ENCODE data around the gene COL19A1. TPM values are rescaled to one million over a fixed set of nuclear protein-coding genes. Genes with fewer than 3 reads are reported as not detected.
"Not testable (repeated sequence)": the region's sequence is repeated elsewhere in the genome, so short reads cannot be mapped to it uniquely, and the experiment has no call there.

COL19A1 gene
- polyA plus RNA-seq, 5 donors: 0.37 to 0.85 (median 0.60) TPM

GRCh38 chr6:69866770-69867638 is 648 bp downstream of the COL19A1 start:
- DNase-seq: peak; percentile 65 to 73

GRCh38 chr6:69867639-69867976 is 1.3 kb downstream of the COL19A1 start:
- no peak for DNase-seq

- no peak for DNase-seq
These were observed 2.0 kb downstream of the COL19A1 start for GRCh38 chr6:69868252-69868804.

- DNase-seq: no peak
These were observed 2.6 kb downstream of the COL19A1 start for GRCh38 chr6:69868961-69869360.

- DNase-seq: no peak
These were observed 4.8 kb downstream of the COL19A1 start for GRCh38 chr6:69871107-69871506.

GRCh38 chr6:69873291-69873690 is 6.9 kb downstream of the COL19A1 start:
- no peak for DNase-seq

- DNase-seq: no peak
These were observed 9.4 kb downstream of the COL19A1 start for GRCh38 chr6:69875715-69876114.

- DNase-seq: no peak
These were observed 12.4 kb downstream of the COL19A1 start for GRCh38 chr6:69878795-69879194.

GRCh38 chr6:69880601-69881000 is 14.2 kb downstream of the COL19A1 start:
- peak in 1 of 2 donors; percentile 34 for DNase-seq

GRCh38 chr6:69881322-69882151 is 15.2 kb downstream of the COL19A1 start:
- DNase-seq: no peak

- no peak for DNase-seq
These were observed 17.2 kb downstream of the COL19A1 start for GRCh38 chr6:69883551-69883950.

- DNase-seq: no peak
These were observed 17.9 kb downstream of the COL19A1 start for GRCh38 chr6:69884231-69884630.

- DNase-seq: no peak
These were observed 20.7 kb downstream of the COL19A1 start for GRCh38 chr6:69887026-69887425.

GRCh38 chr6:69887714-69888345 is 21.5 kb downstream of the COL19A1 start:
- DNase-seq: no peak

- DNase-seq: no peak
These were observed 22.3 kb downstream of the COL19A1 start for GRCh38 chr6:69888482-69889233.

GRCh38 chr6:69889234-69889974 is 23.0 kb downstream of the COL19A1 start:
- not testable (repeated sequence) for DNase-seq

- not testable (repeated sequence) for DNase-seq
These were observed 26.2 kb downstream of the COL19A1 start for GRCh38 chr6:69892561-69892960.

- not testable (repeated sequence) for DNase-seq
These were observed 26.9 kb downstream of the COL19A1 start for GRCh38 chr6:69893266-69893665.

GRCh38 chr6:69894578-69895347 is 28.4 kb downstream of the COL19A1 start:
- no peak for DNase-seq

GRCh38 chr6:69895396-69895795 is 29.0 kb downstream of the COL19A1 start:
- no peak for DNase-seq
